CD4-positive, alpha-beta T cell treated with Interleukin-21 for 1 hour (primary cell): Measurements from ENCODE around the gene SLC1A1.
A peak's percentile ranks its signal among the peaks of the same experiment; 100 is the strongest.
"Not testable (repeated sequence)": the region's sequence is repeated elsewhere in the genome, so short reads cannot be mapped to it uniquely, and the experiment has no call there.

ENCODE experiments used
- DNase-seq: peaks from one replicate; pipeline ENCODE4 v3.0.0-alpha.2; 2020

Gene SLC1A1

GRCh38 chr9:4507306-4508130 lies 17.2 kb downstream of the SLC1A1 start:
- DNase-seq: no peak

GRCh38 chr9:4508246-4508906 lies 18.1 kb downstream of the SLC1A1 start:
- DNase-seq: no peak

- no peak for DNase-seq
Measured at GRCh38 chr9:4508907-4509589, 18.8 kb downstream of the SLC1A1 start.

- DNase-seq: no peak
Measured at GRCh38 chr9:4509590-4509984, 19.3 kb downstream of the SLC1A1 start.

GRCh38 chr9:4510546-4511322 lies 20.5 kb downstream of the SLC1A1 start:
- no peak for DNase-seq

- no peak for DNase-seq
Measured at GRCh38 chr9:4514252-4515128, 24.2 kb downstream of the SLC1A1 start.

- DNase-seq: no peak
Measured at GRCh38 chr9:4515958-4516375, 25.7 kb downstream of the SLC1A1 start.

GRCh38 chr9:4517274-4517673 lies 27.0 kb downstream of the SLC1A1 start:
- DNase-seq: no peak

GRCh38 chr9:4519604-4520003 lies 29.3 kb downstream of the SLC1A1 start:
- no peak for DNase-seq

GRCh38 chr9:4520055-4520454 lies 29.8 kb downstream of the SLC1A1 start:
- DNase-seq: no peak

GRCh38 chr9:4530375-4530774 lies 40.1 kb downstream of the SLC1A1 start:
- peak; percentile 39 for DNase-seq

GRCh38 chr9:4530831-4531230 lies 40.6 kb downstream of the SLC1A1 start:
- not testable (repeated sequence) for DNase-seq

- DNase-seq: not testable (repeated sequence)
Measured at GRCh38 chr9:4531355-4531754, 41.1 kb downstream of the SLC1A1 start.

- DNase-seq: not testable (repeated sequence)
Measured at GRCh38 chr9:4533881-4534280, 43.6 kb downstream of the SLC1A1 start.

GRCh38 chr9:4536196-4536595 lies 45.9 kb downstream of the SLC1A1 start:
- not testable (repeated sequence) for DNase-seq

- no peak for DNase-seq
Measured at GRCh38 chr9:4537581-4537980, 47.3 kb downstream of the SLC1A1 start.

GRCh38 chr9:4538107-4538506 lies 47.8 kb downstream of the SLC1A1 start:
- DNase-seq: no peak

- no peak for DNase-seq
Measured at GRCh38 chr9:4538621-4539020, 48.4 kb downstream of the SLC1A1 start.

GRCh38 chr9:4540425-4540824 lies 50.2 kb downstream of the SLC1A1 start:
- DNase-seq: no peak

GRCh38 chr9:4541281-4541680 lies 51.0 kb downstream of the SLC1A1 start:
- DNase-seq: no peak

- no peak for DNase-seq
Measured at GRCh38 chr9:4541856-4542255, 51.6 kb downstream of the SLC1A1 start.

- not testable (repeated sequence) for DNase-seq
Measured at GRCh38 chr9:4544714-4545113, 54.4 kb downstream of the SLC1A1 start.
